Measurements from ENCODE around the gene SEPTIN3. TPM values are rescaled to one million over a fixed set of nuclear protein-coding genes. Genes with fewer than 3 reads are reported as not detected.

The SEPTIN3 gene
- total and polyA plus RNA-seq, 9 of the 15 experiments (the other 6 are each of a cell fraction or from before 2014, with no cell fraction given), result 0.06 TPM; not detected in 8

DNA sequence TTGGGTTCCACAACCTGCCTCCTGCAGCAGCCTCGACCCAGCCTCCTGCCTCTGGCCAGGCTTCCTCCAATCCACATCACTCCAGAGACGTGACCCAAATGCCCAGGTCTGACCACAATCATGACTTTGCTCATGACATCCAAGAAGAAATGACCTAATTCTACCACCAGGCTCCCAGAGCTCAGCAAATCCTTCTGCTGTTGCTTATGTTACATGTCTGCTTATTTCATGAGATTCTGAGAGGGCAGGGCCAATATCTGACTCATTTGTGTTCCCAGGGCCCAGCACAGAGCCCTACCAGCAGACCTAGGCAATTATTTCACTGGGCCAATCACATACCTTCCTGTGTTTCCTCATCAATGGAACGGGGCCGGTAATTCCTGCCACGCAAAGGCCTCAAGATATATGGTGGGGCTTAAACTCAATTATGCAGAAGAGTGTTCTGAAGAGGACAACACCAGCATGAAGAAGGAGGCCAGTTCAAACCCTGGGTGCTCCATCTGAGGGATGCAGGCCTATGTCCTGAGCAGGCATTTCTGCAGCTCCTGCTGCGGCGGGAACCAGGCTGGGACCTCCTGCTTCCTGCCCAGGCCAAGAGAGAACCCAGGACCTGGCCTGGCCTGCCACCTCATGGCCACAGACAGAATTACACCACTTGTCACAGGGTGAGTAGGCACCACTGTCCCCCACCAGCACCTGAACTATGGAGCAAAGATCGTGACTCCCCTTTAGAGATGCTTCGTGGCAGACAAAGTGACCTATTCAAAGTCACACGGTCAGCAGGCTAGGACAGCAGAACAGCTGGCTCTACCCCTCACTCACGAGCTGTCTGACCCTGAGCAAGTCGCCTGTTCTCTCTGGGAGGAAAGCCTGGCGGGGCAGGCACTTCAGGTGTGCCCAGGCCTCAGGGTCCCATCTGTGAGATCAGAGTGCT, 28.1 kb upstream of the SEPTIN3 start (continued):
- TF ChIP-seq, protein P1, sequence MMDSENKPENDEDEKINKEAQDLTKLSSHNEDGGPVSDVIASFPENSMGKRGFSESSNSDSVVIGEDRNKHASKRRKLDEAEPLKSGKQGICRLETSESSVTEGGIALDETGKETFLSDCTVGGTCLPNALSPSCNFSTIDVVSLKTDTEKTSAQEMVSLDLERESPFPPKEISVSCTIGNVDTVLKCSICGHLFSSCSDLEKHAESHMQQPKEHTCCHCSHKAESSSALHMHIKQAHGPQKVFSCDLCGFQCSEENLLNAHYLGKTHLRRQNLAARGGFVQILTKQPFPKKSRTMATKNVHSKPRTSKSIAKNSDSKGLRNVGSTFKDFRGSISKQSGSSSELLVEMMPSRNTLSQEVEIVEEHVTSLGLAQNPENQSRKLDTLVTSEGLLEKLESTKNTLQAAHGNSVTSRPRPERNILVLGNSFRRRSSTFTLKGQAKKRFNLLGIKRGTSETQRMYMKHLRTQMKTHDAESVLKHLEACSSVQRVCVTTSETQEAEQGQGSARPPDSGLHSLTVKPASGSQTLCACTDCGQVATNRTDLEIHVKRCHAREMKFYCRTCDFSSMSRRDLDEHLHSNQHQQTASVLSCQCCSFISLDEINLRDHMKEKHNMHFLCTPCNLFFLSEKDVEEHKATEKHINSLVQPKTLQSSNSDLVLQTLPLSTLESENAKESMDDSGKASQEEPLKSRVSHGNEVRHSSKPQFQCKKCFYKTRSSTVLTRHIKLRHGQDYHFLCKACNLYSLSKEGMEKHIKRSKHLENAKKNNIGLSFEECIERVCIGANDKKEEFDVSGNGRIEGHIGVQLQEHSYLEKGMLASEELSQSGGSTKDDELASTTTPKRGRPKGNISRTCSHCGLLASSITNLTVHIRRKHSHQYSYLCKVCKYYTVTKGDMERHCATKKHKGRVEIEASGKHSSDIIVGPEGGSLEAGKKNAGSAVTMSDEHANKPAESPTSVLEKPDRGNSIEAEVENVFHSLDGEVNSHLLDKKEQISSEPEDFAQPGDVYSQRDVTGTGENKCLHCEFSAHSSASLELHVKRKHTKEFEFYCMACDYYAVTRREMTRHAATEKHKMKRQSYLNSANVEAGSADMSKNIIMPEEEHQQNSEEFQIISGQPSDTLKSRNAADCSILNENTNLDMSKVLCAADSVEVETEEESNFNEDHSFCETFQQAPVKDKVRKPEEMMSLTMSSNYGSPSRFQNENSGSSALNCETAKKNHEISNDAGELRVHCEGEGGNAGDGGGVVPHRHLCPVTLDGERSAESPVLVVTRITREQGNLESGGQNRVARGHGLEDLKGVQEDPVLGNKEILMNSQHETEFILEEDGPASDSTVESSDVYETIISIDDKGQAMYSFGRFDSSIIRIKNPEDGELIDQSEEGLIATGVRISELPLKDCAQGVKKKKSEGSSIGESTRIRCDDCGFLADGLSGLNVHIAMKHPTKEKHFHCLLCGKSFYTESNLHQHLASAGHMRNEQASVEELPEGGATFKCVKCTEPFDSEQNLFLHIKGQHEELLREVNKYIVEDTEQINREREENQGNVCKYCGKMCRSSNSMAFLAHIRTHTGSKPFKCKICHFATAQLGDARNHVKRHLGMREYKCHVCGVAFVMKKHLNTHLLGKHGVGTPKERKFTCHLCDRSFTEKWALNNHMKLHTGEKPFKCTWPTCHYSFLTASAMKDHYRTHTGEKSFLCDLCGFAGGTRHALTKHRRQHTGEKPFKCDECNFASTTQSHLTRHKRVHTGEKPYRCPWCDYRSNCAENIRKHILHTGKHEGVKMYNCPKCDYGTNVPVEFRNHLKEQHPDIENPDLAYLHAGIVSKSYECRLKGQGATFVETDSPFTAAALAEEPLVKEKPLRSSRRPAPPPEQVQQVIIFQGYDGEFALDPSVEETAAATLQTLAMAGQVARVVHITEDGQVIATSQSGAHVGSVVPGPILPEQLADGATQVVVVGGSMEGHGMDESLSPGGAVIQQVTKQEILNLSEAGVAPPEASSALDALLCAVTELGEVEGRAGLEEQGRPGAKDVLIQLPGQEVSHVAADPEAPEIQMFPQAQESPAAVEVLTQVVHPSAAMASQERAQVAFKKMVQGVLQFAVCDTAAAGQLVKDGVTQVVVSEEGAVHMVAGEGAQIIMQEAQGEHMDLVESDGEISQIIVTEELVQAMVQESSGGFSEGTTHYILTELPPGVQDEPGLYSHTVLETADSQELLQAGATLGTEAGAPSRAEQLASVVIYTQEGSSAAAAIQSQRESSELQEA (IDR thresholded peaks at IDR 0.05; ENCODE audit: low read depth), result no peak
- TF ChIP-seq GMEB1 (CRISPR knock-in tag; IDR thresholded peaks at IDR 0.05) (no peak), POLR2AphosphoS5 (IDR thresholded peaks at IDR 0.05; ENCODE audit: control insufficient read depth, insufficient read depth, low read depth, low read length) (no peak), MBD2 (IDR thresholded peaks at IDR 0.05; ENCODE audit: borderline replicate concordance, low read depth) (no peak), RB1 (IDR thresholded peaks at IDR 0.05; ENCODE audit: low read depth) (0 out of 2 replicates have a peak, but pooled peaks have one; percentile 39), CBFA2T2 (conservative IDR thresholded peaks at IDR 0.05) (no peak), TFAP4 (CRISPR knock-in tag; IDR thresholded peaks at IDR 0.05; ENCODE audit: borderline replicate concordance) (0 out of 2 replicates have a peak, but pooled peaks have one; percentile 30), ZNF134 (CRISPR knock-in tag; conservative IDR thresholded peaks at IDR 0.05) (0 out of 2 replicates have a peak, but pooled peaks have one; percentile 40), ZNF583 (CRISPR knock-in tag; IDR thresholded peaks at IDR 0.05) (no peak), NR2F6 (CRISPR knock-in tag; IDR thresholded peaks at IDR 0.05) (no peak)
- TF ChIP-seq, protein P2, sequence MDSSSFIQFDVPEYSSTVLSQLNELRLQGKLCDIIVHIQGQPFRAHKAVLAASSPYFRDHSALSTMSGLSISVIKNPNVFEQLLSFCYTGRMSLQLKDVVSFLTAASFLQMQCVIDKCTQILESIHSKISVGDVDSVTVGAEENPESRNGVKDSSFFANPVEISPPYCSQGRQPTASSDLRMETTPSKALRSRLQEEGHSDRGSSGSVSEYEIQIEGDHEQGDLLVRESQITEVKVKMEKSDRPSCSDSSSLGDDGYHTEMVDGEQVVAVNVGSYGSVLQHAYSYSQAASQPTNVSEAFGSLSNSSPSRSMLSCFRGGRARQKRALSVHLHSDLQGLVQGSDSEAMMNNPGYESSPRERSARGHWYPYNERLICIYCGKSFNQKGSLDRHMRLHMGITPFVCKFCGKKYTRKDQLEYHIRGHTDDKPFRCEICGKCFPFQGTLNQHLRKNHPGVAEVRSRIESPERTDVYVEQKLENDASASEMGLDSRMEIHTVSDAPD (CRISPR knock-in tag; IDR thresholded peaks at IDR 0.05), result no peak
- TF ChIP-seq, protein P3, sequence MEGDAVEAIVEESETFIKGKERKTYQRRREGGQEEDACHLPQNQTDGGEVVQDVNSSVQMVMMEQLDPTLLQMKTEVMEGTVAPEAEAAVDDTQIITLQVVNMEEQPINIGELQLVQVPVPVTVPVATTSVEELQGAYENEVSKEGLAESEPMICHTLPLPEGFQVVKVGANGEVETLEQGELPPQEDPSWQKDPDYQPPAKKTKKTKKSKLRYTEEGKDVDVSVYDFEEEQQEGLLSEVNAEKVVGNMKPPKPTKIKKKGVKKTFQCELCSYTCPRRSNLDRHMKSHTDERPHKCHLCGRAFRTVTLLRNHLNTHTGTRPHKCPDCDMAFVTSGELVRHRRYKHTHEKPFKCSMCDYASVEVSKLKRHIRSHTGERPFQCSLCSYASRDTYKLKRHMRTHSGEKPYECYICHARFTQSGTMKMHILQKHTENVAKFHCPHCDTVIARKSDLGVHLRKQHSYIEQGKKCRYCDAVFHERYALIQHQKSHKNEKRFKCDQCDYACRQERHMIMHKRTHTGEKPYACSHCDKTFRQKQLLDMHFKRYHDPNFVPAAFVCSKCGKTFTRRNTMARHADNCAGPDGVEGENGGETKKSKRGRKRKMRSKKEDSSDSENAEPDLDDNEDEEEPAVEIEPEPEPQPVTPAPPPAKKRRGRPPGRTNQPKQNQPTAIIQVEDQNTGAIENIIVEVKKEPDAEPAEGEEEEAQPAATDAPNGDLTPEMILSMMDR (IDR thresholded peaks at IDR 0.05 in 2 of 3, conservative IDR thresholded peaks at IDR 0.05 in 1 of 3; ENCODE audit: insufficient read depth in 2 of 3, low read depth in 1 of 3, low read length in 3 of 3), result peak; percentile 77 to 83 (median 79)
